ENCODE data around the gene CXCL9.

- TF ChIP-seq, protein P1, sequence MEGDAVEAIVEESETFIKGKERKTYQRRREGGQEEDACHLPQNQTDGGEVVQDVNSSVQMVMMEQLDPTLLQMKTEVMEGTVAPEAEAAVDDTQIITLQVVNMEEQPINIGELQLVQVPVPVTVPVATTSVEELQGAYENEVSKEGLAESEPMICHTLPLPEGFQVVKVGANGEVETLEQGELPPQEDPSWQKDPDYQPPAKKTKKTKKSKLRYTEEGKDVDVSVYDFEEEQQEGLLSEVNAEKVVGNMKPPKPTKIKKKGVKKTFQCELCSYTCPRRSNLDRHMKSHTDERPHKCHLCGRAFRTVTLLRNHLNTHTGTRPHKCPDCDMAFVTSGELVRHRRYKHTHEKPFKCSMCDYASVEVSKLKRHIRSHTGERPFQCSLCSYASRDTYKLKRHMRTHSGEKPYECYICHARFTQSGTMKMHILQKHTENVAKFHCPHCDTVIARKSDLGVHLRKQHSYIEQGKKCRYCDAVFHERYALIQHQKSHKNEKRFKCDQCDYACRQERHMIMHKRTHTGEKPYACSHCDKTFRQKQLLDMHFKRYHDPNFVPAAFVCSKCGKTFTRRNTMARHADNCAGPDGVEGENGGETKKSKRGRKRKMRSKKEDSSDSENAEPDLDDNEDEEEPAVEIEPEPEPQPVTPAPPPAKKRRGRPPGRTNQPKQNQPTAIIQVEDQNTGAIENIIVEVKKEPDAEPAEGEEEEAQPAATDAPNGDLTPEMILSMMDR (IDR thresholded peaks at IDR 0.05) = no peak
- TF ChIP-seq POLR2A (IDR thresholded peaks at IDR 0.05) = no peak
Observed at GRCh38 chr4:76035799-76036380, 28.6 kb upstream of the CXCL9 start, which contains the start of gene CXCL11.
